GM20431 (cell line): ENCODE measurements around the gene LIFR.
"Not testable (repeated sequence)": the region's sequence is repeated elsewhere in the genome, so short reads cannot be mapped to it uniquely, and the experiment has no call there.

Experiments
- in situ Hi-C: fragments of 300-500 bp; cut with MseI, MboI; formaldehyde crosslinking; loops from one replicate; pipeline ENCODE4 v1.15.0; 2020; ENCODE audit warnings: low sequenced_read_pairs; ENCODE audit not compliant: unreplicated experiment

Gene LIFR, protein sequence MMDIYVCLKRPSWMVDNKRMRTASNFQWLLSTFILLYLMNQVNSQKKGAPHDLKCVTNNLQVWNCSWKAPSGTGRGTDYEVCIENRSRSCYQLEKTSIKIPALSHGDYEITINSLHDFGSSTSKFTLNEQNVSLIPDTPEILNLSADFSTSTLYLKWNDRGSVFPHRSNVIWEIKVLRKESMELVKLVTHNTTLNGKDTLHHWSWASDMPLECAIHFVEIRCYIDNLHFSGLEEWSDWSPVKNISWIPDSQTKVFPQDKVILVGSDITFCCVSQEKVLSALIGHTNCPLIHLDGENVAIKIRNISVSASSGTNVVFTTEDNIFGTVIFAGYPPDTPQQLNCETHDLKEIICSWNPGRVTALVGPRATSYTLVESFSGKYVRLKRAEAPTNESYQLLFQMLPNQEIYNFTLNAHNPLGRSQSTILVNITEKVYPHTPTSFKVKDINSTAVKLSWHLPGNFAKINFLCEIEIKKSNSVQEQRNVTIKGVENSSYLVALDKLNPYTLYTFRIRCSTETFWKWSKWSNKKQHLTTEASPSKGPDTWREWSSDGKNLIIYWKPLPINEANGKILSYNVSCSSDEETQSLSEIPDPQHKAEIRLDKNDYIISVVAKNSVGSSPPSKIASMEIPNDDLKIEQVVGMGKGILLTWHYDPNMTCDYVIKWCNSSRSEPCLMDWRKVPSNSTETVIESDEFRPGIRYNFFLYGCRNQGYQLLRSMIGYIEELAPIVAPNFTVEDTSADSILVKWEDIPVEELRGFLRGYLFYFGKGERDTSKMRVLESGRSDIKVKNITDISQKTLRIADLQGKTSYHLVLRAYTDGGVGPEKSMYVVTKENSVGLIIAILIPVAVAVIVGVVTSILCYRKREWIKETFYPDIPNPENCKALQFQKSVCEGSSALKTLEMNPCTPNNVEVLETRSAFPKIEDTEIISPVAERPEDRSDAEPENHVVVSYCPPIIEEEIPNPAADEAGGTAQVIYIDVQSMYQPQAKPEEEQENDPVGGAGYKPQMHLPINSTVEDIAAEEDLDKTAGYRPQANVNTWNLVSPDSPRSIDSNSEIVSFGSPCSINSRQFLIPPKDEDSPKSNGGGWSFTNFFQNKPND

DNA sequence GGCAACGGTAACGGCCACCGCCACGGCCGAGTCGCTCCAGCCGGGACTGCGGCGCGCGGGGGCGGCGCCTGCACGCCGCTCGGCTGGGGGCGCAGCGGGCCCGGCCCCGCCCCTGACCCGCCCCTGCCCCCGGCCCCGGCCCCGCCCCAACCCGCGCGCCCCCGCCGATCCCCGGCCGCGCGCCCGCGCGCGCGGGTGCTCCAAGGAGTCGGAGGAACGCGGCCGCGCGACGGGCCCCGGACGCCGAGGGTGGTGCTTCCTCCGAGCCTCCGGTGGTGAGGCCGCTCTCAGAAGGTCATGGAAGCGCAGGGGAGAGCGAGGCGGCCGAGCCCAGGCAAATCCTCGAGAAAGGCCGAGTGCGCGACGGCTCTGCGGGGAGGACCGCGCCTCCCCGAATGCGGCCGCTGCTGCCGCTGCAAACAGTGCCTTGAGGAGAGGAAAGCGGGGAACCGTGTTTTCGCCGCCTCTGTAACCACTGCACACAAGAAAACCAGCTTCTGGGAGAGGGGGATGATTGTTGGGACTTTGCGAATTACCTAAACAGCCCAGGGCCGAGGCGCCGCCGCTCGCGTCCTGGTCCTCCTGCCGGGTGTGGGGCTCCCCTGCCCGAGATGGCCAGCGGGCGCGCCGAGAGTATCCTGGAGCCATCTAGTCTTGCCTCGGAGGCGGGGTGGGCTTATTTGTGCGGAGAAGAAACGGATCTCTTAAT, at the start of gene LIFR:
Gene LIFR, minus strand, starts transcription at position 48 of the 709 bp plus-strand sequence. CDS start 25,999 bp downstream, outside the sequence.
- in situ Hi-C loops = no loop called here

DNA sequence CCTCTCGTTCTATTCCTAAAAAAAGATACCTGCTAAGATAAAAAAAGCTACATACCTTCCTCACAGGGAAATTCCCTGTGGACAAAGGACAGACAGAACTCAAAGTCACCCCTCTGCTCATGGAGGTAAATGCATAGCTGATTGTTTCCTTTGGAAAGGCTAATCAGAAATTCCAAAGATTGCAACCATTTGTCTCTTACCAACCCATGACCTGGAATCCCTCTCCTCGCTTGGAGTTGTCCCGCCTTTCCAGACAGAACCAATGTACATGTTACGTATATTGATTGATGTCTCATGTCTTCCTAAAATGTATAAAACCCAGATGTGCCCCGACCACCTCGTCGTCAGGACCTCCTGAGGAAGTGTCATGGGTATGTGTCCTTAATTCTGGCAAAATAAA, 49.2 kb upstream of the LIFR start:
- in situ Hi-C loops = no loop called here

DNA sequence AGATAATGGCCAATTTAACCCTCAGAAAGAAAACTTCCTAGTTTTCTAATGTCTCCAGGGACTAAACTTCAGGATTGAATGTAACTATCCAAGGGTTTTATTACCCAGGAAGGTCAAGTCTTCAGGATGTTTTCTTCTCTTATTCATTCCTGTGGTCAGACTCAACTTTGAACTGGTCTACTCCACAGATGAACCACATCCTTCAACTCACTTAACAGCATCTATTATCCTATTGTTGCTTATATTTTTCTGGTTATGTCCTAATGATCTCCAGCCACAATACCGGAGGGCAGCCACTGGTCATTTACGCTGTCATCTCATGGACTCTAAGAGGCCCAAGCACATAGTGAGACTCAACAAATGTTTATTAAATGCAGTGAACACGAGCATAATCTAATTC, 47.2 kb upstream of the LIFR start:
- in situ Hi-C loops = no loop called here

GRCh38 chr5:38602641-38603040, 46.2 kb upstream of the LIFR start:
- in situ Hi-C loops = no loop called here

GRCh38 chr5:38601863-38602298, 45.4 kb upstream of the LIFR start:
- in situ Hi-C loops = no loop called here

GRCh38 chr5:38601133-38601862, 44.9 kb upstream of the LIFR start:
- in situ Hi-C loops = no loop called here

- in situ Hi-C loops = no loop called here
Measured at GRCh38 chr5:38600329-38601045, 44.0 kb upstream of the LIFR start.

DNA sequence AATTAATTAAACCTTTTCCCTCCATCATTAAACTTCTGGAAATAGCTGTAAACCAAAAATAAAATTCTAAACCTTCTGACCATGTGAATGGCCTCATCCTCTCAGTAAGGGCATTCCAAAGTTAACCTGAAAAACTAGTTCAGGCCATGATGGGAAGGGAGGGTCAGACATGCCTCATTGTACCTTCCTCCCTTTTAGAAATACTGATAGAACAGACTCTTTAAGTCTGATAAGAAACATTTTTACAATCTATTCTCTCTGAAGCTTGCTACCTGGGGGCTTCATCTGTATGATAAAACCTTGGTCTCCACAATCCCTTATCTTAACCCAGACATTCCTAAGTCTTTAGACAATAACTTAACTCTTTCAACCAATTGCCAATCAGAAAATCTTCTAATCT, 43.3 kb upstream of the LIFR start:
- in situ Hi-C loops = not testable (repeated sequence)

- in situ Hi-C loops = no loop called here
Measured at GRCh38 chr5:38598994-38599617, 42.7 kb upstream of the LIFR start.

DNA sequence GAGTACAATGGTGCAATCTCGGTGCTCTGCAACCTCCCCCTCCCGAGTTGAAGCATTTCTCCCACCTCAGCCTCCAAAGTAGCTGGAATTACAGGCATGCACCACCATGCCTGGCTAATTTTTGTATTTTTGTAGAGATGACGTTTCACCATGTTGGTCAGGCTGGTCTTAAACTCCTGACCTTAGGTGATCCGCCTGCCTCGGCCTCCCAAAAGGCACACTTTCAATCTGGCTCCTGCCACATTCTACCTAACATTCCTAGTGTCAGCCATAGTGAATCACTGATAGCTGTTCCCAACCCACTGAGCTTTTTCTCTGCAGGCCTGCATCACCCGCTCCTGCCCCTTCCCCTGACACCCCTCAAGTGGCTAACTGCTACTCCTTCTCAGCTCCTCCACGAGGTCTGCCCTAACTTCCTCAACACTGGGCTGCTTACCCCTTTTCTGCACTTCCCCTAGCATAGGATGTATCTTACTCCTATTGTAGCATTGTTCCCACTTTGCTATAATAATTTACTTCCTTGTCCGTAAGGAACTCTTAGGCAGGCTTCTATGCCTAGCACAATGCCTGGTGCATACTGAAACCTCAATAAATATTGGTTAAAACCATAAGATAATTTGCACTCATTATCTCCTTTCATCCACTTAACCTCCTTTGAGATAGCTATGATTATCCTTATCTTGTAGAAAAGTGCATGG, 42.0 kb upstream of the LIFR start:
- in situ Hi-C loops = no loop called here

DNA sequence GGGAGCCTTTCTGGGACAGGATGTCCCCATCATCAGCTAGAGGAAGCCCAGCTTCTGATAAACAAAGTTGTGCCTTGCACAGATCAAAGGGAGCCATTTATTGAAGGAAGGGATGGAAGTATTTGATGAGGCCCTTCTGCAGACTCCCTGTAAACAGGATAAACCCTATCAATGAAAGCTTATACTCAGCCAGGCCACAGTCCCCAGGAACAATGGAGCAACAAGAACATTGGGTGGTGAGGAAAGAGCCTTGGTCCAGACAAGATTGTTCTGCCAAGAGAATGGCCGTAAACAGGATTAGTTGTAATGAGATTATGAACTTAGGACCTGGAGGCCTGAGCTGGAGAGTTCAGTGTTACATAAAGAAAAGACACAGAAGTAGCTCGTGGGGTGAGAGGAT, 40.5 kb upstream of the LIFR start:
- in situ Hi-C loops = no loop called here

- in situ Hi-C loops = no loop called here
Measured at GRCh38 chr5:38595132-38595745, 38.8 kb upstream of the LIFR start.

DNA sequence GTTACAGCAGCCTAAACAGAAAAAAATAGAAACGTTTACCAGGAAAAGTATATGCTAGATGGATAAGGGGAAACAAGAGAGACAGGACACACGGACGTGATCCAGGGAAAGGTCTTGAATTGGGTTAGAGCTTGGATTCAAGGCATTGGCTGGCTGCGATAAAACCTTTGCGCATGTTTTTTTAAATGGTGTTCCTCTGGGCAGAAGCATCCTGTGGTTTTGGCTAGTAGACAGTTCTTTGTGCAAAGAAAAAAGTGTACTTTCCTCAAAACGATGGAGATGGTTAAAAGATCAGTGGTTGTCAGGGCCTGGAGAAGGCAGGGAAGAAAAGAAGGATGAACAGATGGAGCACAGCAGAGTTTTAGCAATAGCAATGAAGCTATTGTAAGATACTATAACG, 37.5 kb upstream of the LIFR start:
- in situ Hi-C loops = no loop called here

DNA sequence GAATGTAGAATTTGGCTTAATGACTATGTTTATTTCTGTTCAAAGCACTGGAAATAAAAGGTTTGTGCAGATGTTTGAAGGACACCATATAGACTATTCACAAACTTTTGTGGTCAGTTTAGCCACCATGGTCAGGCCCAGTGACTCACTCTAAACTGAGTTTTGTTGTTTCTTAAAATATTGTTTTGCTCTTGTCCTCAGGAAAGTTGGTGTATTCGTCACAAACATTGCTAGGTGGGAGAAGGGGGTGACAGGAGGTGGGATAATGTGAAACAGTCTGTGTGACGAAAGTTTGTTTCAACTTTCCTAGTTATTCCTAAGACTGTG, 35.0 kb upstream of the LIFR start:
- in situ Hi-C loops = no loop called here

DNA sequence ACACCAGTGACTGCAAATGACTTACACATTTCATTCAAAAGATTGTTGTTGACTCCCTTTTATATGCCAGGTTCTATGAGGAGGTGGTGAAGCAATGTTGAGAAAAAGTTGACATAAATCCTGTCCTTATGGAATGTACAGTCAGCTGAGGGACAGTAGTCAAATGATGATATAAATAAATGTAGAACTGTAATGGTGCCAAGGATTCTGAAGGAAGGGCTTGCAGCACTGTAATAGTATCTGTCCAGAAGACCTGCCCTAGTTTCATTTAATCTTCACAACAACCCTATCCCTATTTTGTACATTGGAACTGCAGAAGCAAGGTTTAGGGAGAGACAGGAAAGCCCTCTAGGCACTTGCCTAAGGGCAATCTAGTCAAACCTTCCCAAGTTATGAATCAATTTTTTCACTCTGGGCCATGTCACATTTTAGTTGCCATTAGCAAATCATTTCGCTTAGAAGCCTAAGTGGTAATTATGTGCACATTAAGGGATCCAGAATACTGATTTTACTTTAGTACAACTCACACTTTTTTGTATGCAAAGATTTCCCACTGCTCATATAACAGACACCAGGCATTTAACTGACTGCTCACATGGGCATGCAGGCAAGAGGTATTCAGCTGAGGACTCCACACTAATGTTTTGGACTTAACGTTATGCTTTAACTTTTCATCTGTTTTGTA, 34.5 kb upstream of the LIFR start:
- in situ Hi-C loops = no loop called here

GRCh38 chr5:38589629-38590028, 33.2 kb upstream of the LIFR start:
- in situ Hi-C loops = no loop called here

GRCh38 chr5:38585816-38586215, 29.4 kb upstream of the LIFR start:
- in situ Hi-C loops = no loop called here
